Medulla oblongata (tissue), 1 donor: ENCODE measurements around the gene ANO9.
"Not testable (repeated sequence)": the region's sequence is repeated elsewhere in the genome, so short reads cannot be mapped to it uniquely, and the experiment has no call there.

Source experiments
- DNase-seq: peaks from one replicate; pipeline ENCODE4 v3.0.0-alpha.2; 2015; ENCODE audit errors: extremely low spot score

Gene ANO9

GRCh38 chr11:434496-434895 lies 7.3 kb downstream of the ANO9 start:
- DNase-seq = no peak

- no peak for DNase-seq
Observed at GRCh38 chr11:433641-434040, 8.2 kb downstream of the ANO9 start.

DNA sequence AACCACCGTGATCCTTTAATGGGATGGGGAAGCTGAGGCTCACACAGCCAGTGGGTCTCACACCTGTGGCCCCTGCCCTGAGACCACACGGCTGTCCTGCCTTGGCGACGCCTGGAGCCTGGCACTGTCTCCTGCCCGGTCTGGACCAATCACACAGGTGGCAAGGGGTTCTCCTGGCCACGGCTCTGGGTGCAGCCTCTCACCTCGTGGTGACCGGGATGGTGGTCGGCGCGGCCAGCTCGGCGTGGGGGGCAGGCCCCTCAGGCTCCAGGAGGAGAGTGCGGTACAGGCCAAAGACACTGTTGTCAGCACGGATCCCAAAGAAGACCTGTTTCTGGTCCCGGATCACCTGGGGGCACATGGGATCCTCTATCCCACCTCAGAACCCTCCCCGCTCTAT lies 8.7 kb downstream of the ANO9 start:
- no peak for DNase-seq

GRCh38 chr11:432501-433100 lies 9.2 kb downstream of the ANO9 start:
- no peak for DNase-seq

DNA sequence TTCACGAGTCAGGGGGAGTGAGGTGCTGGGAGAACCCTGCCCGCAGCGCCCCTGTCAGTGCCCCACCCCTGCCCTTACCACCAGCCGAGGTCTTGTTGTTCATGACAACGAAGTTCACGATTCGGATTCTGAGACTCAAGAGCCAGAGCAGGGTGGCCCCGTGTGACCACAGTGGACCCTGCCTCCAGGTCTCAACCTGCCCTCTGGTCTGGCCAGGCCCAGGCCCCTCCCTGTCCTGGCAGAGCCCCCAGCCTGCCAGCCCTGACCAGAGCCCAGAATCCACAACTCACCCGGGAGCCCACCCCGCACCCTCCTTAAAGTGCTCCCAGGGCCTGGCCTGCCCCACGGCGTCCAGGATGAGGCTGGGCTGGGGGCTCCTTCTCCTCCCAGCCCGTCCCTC lies 9.9 kb downstream of the ANO9 start:
- DNase-seq = no peak

- no peak for DNase-seq
Observed at GRCh38 chr11:429931-430456, 11.8 kb downstream of the ANO9 start.

GRCh38 chr11:429391-429790 lies 12.4 kb downstream of the ANO9 start:
- no peak for DNase-seq

DNA sequence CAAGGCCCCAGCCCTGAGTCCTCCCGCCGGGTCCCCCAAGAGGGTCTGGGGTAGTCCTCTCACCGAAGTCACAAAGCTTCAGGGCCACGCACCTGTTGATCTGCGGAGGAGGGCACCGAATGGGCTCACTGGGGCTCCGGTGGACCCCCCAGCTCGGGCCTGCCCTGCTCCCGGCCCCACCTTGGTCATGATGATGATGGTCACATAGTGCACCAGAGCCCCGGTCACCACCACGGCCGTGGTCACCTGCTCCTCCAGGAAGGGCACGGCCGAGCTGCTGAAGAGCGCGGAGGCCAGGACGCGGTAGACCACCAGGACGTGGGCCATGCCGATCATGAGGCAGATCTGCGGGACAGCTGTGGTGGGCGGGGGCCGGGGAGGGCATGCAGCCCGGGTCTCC lies 13.5 kb downstream of the ANO9 start:
- DNase-seq = no peak

DNA sequence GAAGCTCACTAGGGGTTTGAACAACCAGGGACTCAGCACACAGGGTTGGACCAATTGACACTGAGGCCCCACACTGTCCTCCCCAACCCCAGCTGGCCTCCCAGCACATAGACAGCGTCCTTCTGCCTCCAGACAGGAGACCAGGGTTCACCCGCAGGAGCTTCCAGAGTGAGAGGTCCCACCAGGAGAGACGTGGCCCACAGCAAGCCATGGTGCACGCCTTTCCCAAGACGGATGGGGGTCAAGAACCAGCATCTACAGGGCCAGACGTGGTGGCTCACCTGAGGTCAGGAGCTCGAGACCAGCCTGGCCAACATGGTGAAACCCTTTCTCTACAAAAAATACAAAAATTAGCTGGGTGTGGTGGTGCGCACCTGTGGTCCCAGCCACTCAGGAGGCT lies 15.0 kb downstream of the ANO9 start:
- DNase-seq = no peak

GRCh38 chr11:425301-425700 lies 16.5 kb downstream of the ANO9 start:
- no peak for DNase-seq

DNA sequence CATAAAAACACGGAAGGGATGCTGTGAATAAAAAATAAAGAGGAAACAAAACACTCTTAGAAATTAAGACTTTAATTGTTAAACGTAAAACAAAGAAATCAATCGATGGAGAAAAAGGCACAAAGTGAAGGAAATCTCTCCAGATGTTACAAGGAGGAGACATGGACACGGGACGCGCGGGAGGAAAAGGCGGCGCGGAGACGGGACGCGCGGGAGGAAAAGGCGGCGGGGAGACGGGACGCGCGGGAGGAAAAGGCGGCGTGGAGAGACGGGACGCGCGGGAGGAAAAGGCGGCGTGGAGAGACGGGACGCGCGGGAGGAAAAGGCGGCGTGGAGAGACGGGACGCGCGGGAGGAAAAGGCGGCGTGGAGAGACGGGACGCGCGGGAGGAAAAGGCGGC lies 17.0 kb downstream of the ANO9 start:
- not testable (repeated sequence) for DNase-seq

DNA sequence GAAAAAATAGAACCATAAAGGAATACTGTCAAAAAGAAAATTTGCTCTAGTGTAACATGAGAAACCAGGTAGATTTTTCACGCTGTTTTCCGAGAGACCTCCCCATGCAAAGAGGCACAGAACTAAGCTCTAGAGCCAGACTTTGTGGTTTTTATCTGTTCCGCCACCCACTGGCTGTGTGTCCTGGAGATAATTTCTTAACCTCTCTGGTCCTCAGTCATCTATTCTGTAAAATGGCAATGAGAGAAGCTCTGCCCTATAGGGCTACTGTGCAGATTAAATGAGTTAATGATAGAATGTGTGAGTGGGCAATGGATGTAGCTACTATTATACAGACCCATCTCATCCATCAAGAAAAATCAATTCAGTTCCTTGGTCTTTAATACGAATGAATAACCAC lies 17.6 kb downstream of the ANO9 start:
- no peak for DNase-seq

DNA sequence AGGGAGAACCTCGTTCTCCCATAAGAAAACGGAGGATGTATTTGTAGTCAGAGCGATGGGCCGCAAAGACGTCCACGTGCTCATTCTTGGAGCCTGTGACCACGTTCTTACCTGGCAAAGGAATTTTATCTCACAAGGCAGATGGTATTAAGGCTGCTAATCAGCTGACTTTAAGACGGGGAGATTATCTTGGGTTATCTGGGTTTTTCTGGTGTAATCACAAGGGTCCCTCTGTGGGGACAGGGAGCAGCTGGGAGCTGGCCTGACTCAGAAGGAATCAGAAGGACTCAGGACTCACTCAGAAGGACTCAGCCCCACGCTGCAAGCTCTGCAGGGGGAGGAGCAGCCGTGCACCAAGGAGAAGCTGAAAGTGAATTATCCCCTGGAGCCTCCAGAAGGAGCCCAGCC lies 19.6 kb downstream of the ANO9 start:
- DNase-seq = no peak

GRCh38 chr11:420911-421321 lies 20.9 kb downstream of the ANO9 start:
- DNase-seq = no peak

- DNase-seq = no peak
Observed at GRCh38 chr11:420054-420910, 21.5 kb downstream of the ANO9 start.

- no peak for DNase-seq
Observed at GRCh38 chr11:419248-420005, 22.4 kb downstream of the ANO9 start.

DNA sequence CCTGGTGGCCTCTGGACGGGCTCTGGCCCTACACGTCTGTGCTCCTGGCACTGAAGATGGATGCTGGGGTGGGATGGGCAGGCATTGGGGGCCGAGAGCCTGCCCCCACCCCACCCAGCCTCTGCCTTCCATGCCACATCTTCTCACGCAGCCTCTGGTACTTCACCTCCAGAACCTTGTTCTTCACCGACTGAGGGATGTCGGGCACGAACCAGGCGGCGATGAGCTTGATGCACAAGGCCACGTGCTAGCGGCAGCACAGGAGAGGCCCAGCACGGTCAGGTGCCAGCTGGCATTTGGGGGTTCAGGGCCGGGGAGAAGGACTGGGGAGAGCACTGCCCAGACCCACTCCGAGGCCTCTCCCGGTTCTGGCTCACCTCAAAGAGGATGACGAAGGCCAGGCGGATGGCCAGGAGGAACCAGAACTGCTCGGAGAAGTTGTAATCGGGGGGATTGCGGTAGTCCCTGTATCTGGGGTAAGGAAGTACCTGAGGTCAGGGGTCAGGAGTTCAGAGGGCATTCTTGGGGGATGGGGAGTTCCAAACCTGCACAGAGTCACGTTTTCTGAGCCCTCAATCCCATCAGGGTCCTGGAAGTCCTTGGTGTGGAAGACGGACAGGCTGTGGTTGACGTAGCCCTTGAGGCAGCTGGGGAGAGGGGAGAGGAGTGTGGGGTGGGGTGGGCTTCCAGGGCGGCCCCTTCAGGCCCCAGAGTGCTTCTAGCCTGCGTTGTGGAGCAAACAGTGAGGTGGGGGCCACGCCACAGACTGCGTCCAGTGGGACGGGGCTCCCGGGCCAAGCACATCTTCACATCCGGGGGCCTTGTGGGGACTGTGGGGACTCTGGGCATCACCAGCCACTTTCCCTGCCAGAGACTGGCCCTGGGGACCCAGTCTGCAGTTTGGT lies 23.2 kb downstream of the ANO9 start:
- no peak for DNase-seq

- DNase-seq = no peak
Observed at GRCh38 chr11:417652-418342, 24.0 kb downstream of the ANO9 start.

DNA sequence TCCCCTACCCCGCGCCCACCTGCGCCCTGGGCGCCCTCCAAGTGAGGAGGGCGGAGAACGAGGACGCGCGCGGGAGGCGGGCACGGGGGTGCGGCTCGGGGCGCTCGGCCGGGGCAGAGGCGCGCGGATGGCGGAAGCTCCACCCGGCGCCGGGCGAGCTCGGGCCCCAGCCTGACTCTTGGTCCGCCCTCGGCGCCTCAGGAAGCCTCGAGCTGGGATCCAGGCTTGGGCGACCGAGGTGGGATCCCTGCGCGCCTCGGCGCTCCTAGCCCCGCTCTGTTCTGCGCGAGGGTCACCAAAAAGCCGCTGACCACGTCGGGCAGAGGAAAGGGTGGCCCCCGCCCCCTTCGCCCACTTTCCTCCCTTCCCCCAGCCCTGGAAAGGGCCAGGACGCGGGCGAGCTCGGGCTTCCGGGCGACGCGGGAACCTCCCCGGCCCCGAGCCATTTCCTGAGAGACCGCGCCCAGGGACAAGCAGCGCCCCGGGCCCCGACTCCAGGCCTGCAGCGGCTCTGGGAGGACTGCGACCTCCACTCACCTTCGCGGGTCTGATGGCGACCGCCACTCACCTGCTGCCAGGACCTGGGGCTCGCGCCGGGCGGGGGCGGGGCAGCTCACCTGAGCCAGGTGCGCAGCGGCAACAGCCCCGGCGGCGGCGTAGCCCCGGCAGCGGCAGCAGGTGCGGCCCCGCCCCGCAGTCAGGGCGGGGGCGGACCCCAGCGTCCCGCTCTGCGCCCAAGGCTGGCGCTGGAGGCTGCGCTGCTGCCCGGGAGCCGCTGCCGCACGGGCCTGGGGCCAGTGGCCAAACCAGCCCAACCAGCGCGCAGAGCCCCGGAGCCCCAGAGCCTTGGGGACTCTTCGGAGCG lies 24.8 kb downstream of the ANO9 start:
- DNase-seq = no peak
